ENCODE data around the gene ZCCHC18. TPM values are rescaled to one million over a fixed set of nuclear protein-coding genes. Genes with fewer than 3 reads are reported as not detected.

ZCCHC18 gene
- total and polyA plus RNA-seq, 2 experiments from 2014 or later = 0.58 TPM; not detected in 1

GRCh38 chrX:104084063-104084462, 28.3 kb upstream of the ZCCHC18 start:
- WGBS, 2 experiments (ENCODE audit: low coverage in 1 of 2, low lambda C conversion rate in 2 of 2, missing lambda C conversion rate in 2 of 2) = 25 to 44% methylated on average over 1 of the region's 4 CpGs

DNA sequence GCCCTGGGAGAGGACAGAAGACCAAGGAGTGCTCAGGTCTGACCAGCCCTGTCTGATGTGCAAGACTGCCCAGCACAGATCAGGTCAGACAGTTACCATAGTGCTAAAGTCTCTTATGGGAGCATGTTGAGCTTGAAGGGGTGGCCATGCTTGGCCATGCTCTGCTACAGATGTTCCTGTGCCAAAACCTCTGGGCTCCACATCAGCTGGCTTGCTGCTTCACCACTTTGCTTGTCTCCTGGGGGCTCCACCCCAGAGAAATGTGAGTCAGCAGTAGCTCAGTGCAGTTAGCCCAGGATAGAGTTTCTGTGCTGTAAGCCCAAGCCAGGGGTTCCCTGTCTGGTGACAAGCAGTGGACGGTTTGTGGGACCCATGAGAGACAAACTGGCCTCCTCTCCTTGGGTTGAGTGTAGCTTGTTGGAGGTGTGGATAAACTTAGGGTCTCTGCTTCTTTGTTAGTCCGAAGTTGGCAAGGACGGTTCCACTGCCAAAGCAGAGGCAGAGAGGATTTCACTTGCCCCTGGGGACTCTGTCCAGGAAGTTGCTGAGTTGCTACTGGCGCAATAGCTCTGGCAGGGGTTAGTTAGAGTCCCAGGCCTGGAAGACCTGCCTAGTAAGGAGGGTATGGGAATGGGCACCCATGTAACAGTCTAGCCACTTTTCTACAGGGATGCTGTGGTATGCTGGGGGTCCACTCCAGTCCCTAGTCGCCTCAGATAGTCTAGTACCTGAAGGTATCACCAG, 27.6 kb upstream of the ZCCHC18 start:
- H3K9me3 ChIP-seq (ENCODE audit: low read depth) = no peaks in the 10 kb centered on the region
- no peak for DNase-seq

More at GRCh38 chrX:104084063-104084462, 28.3 kb upstream of the ZCCHC18 start:
- in situ Hi-C loops (cut with MboI) = no loop called here
- H3K27me3 ChIP-seq (replicated peaks; ENCODE audit: insufficient read depth) = no peaks in the 10 kb centered on the region
- no peaks in the 10 kb centered on the region for H3K4me1 ChIP-seq (ENCODE audit: insufficient read depth)
- no peaks in the 10 kb centered on the region for H3F3A ChIP-seq (ENCODE audit: insufficient read depth)
- no peak overlapping the region for H3K4me2 ChIP-seq (ENCODE audit: unreplicated experiment)
- no peak overlapping the region for H3K27ac ChIP-seq
- H3K36me3 ChIP-seq (ENCODE audit: low read depth) = no peaks in the 10 kb centered on the region
- TF ChIP-seq EZH2 (IDR thresholded peaks at IDR 0.05; ENCODE audit: insufficient read depth, poor library complexity, severe bottlenecking) (no peak), EZH2phosphoT487 (IDR thresholded peaks at IDR 0.05; ENCODE audit: insufficient read depth, low read depth) (no peak)
- no peaks in the 10 kb centered on the region for H3K9me2 ChIP-seq (ENCODE audit: insufficient read depth)
- no peaks in the 10 kb centered on the region for H4K20me1 ChIP-seq (ENCODE audit: insufficient read depth)
- no peaks in the 10 kb centered on the region for H3K79me2 ChIP-seq (ENCODE audit: insufficient read depth)
- no peaks in the 10 kb centered on the region for H3K9me3 ChIP-seq (ENCODE audit: low read depth)
- H3K9ac ChIP-seq = no peak overlapping the region
- DNase-seq = no peak
- H3K4me3 ChIP-seq = no peak overlapping the region
- no peak overlapping the region for H2AFZ ChIP-seq

DNA sequence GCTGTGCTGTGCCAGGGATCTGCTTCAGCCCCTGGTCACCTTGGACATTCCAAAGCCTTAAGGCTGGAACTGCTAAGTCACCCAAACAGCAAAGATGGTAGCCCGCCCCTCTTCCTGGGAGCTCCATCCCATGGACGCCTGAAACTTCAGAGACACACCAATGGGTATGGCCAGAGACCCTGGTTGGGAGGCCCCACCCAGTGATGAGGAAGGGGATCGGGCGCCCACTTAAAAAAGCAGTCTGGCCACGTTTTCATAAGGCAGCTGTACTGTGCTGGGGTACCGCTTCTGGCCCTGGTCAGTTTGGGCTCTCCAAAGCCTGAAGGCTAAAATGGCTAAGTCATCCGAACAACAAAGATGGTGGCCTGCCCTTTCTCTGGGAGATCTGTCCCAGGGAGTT, 26.8 kb upstream of the ZCCHC18 start:
- in situ Hi-C loops (cut with MboI) = no loop called here

More for the DNA sequence above, 27.6 kb upstream of the ZCCHC18 start:
- Histone ChIP-seq H3K4me3 (no peak overlapping the region), H3K27me3 (replicated peaks; ENCODE audit: insufficient read depth) (no peaks in the 10 kb centered on the region), H3K36me3 (ENCODE audit: low read depth) (no peaks in the 10 kb centered on the region), H3K27ac (no peak overlapping the region), H3K4me1 (ENCODE audit: insufficient read depth) (no peaks in the 10 kb centered on the region), H3K4me2 (ENCODE audit: unreplicated experiment) (no peak overlapping the region), H3F3A (ENCODE audit: insufficient read depth) (no peaks in the 10 kb centered on the region), H3K9ac (no peak overlapping the region), H2AFZ (no peak overlapping the region), H4K20me1 (ENCODE audit: insufficient read depth) (no peaks in the 10 kb centered on the region), H3K79me2 (ENCODE audit: insufficient read depth) (no peaks in the 10 kb centered on the region), H3K9me2 (ENCODE audit: insufficient read depth) (no peaks in the 10 kb centered on the region)
- 9 to 20% methylated on average over 1 to 2 of the region's 5 CpGs for WGBS, 2 experiments (ENCODE audit: low coverage in 1 of 2, low lambda C conversion rate in 2 of 2, missing lambda C conversion rate in 2 of 2)
- TF ChIP-seq EZH2phosphoT487 (IDR thresholded peaks at IDR 0.05; ENCODE audit: insufficient read depth, low read depth) (no peak), EZH2 (IDR thresholded peaks at IDR 0.05; ENCODE audit: insufficient read depth, poor library complexity, severe bottlenecking) (no peak)
- in situ Hi-C loops (cut with MboI) = no loop called here

GRCh38 chrX:104085919-104086318, 26.4 kb upstream of the ZCCHC18 start:
- H4K20me1 ChIP-seq (ENCODE audit: insufficient read depth) = no peaks in the 10 kb centered on the region
- H3K4me1 ChIP-seq (ENCODE audit: insufficient read depth) = no peaks in the 10 kb centered on the region
- no peaks in the 10 kb centered on the region for H3F3A ChIP-seq (ENCODE audit: insufficient read depth)
- H3K4me2 ChIP-seq (ENCODE audit: unreplicated experiment) = no peak overlapping the region
- no peaks in the 10 kb centered on the region for H3K27me3 ChIP-seq (replicated peaks; ENCODE audit: insufficient read depth)
- in situ Hi-C loops (cut with MboI) = no loop called here
- no peak for DNase-seq
- no peaks in the 10 kb centered on the region for H3K79me2 ChIP-seq (ENCODE audit: insufficient read depth)
- 48 to 53% methylated on average over 4 to 7 of the region's 7 CpGs for WGBS, 2 experiments (ENCODE audit: low coverage in 1 of 2, low lambda C conversion rate in 2 of 2, missing lambda C conversion rate in 2 of 2)
- no peak overlapping the region for H3K4me3 ChIP-seq
- H3K27ac ChIP-seq = no peak overlapping the region
- no peaks in the 10 kb centered on the region for H3K9me3 ChIP-seq (ENCODE audit: low read depth)
- no peak overlapping the region for H3K9ac ChIP-seq
- no peak for TF ChIP-seq EZH2 (IDR thresholded peaks at IDR 0.05; ENCODE audit: insufficient read depth, poor library complexity, severe bottlenecking)
- no peak for TF ChIP-seq EZH2phosphoT487 (IDR thresholded peaks at IDR 0.05; ENCODE audit: insufficient read depth, low read depth)
- H3K9me2 ChIP-seq (ENCODE audit: insufficient read depth) = no peaks in the 10 kb centered on the region
- no peaks in the 10 kb centered on the region for H3K36me3 ChIP-seq (ENCODE audit: low read depth)
- no peak overlapping the region for H2AFZ ChIP-seq

More for the DNA sequence above, 26.8 kb upstream of the ZCCHC18 start:
- no peaks in the 10 kb centered on the region for H3K9me3 ChIP-seq (ENCODE audit: low read depth)
- no peaks in the 10 kb centered on the region for H4K20me1 ChIP-seq (ENCODE audit: insufficient read depth)
- H3K27me3 ChIP-seq (replicated peaks; ENCODE audit: insufficient read depth) = no peaks in the 10 kb centered on the region
- no peaks in the 10 kb centered on the region for H3K9me2 ChIP-seq (ENCODE audit: insufficient read depth)
- H3K79me2 ChIP-seq (ENCODE audit: insufficient read depth) = no peaks in the 10 kb centered on the region
- no peak overlapping the region for H3K9ac ChIP-seq
- no peaks in the 10 kb centered on the region for H3K4me1 ChIP-seq (ENCODE audit: insufficient read depth)
- no peak overlapping the region for H3K27ac ChIP-seq
- no peak overlapping the region for H3K4me3 ChIP-seq
- TF ChIP-seq EZH2phosphoT487 (IDR thresholded peaks at IDR 0.05; ENCODE audit: insufficient read depth, low read depth) (no peak), EZH2 (IDR thresholded peaks at IDR 0.05; ENCODE audit: insufficient read depth, poor library complexity, severe bottlenecking) (no peak)
- 61% methylated on average over 6 of the region's 7 CpGs for WGBS, 2 experiments (ENCODE audit: low coverage in 1 of 2, low lambda C conversion rate in 2 of 2, missing lambda C conversion rate in 2 of 2)
- no peak overlapping the region for H3K4me2 ChIP-seq (ENCODE audit: unreplicated experiment)
- H3K36me3 ChIP-seq (ENCODE audit: low read depth) = no peaks in the 10 kb centered on the region
- DNase-seq = no peak
- no peak overlapping the region for H2AFZ ChIP-seq
- no peaks in the 10 kb centered on the region for H3F3A ChIP-seq (ENCODE audit: insufficient read depth)

Data from GM23248 (cell line).